HG03378 (cell line): Measurements from ENCODE around the gene CARD10.

Experiments used
- ATAC-seq: cut with Tn5 transposase; IDR thresholded peaks from one replicate; pipeline ENCODE4 v1.9.1; 2021; ENCODE audit warnings: mild to moderate bottlenecking, moderate library complexity; ENCODE audit not compliant: unreplicated experiment

Gene CARD10

DNA sequence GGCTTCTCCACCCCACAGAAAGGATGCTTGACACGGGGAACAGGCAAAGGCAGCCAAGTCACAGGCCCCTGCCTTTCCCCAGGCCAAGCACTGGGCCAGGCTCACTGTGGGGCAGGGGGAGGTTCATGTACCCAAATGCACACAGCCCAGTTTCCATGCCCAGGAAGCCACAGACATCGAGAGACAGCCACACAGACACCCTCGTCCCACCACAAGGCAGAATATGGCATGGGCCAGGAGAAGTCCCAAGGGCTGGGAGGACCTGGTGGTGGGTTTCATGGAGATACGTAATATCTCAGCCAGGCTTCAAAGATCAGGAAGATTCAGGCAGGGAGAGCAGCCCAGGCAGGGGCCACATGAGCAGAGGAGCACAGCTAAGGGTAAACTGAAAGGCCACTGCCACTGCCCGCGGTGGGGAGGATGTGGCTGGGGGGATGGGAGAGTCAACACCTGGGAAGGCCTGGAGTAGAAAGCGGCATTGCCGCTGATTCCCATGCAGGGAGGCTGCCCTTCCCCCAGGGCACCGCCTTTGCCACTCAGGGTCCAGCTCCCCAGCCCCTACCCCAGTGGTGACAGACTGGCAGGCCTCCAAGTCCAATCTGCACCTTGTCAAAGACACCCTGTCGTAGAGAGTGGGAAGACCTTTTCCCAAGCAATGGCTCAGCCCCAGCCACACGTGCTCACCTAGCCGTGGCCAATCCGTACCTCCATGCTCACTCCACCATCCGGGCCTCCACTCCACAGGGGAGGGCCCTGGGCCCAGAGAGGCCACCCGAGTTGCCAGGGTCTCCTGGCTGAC lies 30.7 kb downstream of the CARD10 start:
- ATAC-seq: no peak

GRCh38 chr22:37487571-37487970 lies 31.6 kb downstream of the CARD10 start:
- no peak for ATAC-seq

DNA sequence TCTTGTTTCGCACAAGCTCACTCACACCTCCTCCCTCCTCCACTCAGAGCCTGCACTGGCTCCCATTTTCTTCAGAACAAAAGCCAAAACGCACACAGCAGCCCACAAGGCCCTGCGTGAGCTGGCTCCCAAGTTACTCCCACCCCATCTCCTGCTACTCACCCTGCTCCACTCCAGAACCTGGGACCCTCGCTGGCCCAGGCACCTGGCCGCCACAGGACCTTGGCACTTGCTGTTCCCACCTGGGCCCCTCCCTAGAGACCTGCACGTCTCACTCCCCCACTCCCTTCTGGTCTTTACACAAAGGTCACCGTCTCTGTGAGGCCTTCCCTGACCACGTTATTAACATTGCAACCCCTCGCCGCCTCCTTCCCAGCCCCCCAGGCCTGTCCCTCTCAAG lies 32.1 kb downstream of the CARD10 start:
- no peak for ATAC-seq

- ATAC-seq: peak; percentile 36
These were observed 32.9 kb downstream of the CARD10 start, which contains the start of gene MFNG for GRCh38 chr22:37486224-37486845. MFNG (minus strand) TSS chr22:37486384; CDS start chr22:37486177, 207 bp downstream.

GRCh38 chr22:37485395-37486223 lies 33.6 kb downstream of the CARD10 start:
- no peak for ATAC-seq

DNA sequence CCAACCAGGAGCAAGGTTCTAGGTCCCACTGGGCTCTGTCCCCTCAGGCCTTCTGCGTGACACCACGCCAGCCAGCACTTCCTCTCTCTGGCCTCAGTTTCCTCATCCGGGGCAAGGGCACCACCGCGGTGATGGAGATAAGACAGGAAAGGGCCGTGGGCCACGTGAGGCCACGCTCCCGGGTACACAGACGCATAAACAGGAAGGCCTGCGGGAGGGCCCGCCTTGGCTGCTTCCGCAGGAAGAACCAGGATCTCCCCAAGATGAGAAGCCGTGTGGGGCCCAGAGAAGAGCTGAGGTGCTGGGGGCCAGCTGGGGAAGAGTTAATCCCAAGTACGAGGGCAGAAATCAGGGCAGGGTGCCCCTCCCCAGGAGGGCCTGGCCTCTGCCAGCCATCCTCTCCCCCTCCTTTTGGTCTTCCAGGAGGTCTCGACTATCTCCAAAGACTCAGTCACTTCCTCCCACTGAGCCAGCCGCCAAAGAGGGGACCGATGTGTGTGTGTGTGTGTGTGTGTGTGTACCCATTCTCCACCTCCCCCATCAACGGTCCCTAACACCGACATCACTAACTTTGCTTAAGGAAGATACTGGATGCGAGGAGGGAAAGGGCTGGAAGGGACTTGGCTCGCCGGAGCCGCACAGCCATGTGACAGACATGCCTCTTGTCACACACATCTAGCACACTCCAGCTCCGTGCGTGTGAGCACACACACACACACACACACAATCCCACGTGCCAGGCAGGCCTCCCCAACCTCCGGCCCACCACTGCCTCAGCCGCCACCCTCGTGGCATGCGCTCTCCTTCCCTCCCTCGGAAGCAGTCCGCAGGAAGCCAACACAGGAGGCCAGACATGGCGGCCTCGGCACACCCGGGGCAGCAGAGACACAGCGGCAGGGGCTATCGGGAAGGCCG lies 34.5 kb downstream of the CARD10 start:
- ATAC-seq: no peak

DNA sequence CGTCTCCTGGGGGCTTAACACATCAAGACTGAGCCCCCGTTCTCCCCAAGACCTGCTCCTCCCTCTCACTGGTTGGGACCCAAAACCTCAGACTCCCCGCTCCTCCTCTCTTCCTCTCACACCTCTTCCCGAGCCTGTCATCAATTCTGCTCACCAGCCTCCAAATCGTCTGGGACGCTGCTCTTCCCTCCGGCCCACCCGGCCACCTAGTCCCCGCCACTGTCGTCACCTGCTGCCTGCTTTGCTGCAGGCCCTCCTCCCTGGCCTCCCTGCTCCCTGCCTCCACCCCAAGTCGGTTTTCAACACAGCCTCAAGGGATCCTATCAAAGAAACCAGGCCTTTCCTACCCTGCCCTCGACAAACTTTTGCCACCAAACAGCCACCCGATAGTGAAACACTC lies 36.2 kb downstream of the CARD10 start:
- ATAC-seq: no peak

GRCh38 chr22:37482244-37482643 lies 37.0 kb downstream of the CARD10 start:
- no peak for ATAC-seq

GRCh38 chr22:37481347-37481907 lies 37.8 kb downstream of the CARD10 start:
- no peak for ATAC-seq

- ATAC-seq: no peak
These were observed 38.5 kb downstream of the CARD10 start for GRCh38 chr22:37480387-37481346.

DNA sequence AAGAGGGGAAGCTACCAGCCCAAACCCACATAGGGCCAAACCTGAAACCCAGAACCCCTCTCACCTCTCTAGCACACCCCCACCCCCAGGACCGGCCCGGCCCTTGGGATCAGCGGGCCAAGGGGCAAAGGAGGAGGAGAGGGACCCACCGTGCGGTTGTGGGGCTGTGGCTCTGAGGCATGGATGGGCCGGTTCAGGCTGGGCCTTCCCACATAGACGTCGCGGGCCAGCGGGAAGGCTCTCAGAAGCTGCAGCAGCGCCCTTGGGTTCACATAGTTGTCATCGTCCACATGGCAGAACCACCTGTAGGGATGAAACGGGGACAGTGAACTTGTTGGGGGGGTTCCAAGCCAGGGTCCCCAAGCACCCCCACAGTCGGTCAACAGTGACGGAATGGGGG lies 40.0 kb downstream of the CARD10 start:
- ATAC-seq: no peak

DNA sequence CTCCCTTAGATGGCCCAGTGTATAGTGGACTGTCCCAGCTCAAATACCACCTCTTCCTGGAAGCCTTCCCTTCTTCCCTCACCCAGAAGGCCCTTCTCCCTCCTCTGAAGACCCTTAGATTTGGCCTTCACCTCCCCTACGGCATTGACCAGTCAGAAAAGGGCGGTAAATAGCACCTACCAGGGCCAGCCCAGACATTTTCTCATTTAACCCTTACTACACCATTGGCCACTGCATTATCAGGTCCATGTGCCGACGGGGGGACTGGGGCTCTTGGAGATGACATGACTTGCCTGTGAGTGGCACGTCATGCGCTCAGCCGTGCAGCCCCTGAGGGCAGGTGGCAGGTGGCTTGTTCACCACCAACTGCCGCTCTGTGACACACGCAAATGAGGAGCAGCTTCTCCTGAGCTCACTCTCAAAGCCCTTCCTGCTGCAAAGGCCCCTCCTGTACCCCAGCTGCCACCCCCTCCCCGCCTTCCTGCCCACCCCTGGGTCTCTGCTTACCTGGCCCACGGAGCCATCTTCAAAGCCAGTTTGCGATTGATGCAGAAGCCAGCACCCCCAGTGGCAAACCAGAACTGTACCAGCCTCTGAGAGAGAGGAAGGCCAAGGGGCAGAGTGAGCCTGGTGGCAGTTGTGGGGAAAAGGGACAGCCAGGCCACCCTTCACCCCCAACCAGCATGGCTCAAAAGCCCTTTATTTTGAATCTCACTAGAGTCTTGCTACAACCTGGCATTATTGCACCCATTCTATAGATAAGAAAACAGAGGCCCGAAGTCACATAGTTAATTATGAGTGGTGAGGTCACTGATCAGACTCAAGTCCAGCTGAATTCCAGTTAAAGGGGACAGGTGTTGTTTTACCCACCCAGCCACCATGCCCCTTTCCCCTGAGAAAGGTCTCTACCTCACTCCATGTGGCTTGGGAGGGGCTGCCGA lies 42.6 kb downstream of the CARD10 start:
- no peak for ATAC-seq

- ATAC-seq: no peak
These were observed 44.6 kb downstream of the CARD10 start for GRCh38 chr22:37474447-37475090.

- no peak for ATAC-seq
These were observed 45.7 kb downstream of the CARD10 start for GRCh38 chr22:37473437-37473946.

DNA sequence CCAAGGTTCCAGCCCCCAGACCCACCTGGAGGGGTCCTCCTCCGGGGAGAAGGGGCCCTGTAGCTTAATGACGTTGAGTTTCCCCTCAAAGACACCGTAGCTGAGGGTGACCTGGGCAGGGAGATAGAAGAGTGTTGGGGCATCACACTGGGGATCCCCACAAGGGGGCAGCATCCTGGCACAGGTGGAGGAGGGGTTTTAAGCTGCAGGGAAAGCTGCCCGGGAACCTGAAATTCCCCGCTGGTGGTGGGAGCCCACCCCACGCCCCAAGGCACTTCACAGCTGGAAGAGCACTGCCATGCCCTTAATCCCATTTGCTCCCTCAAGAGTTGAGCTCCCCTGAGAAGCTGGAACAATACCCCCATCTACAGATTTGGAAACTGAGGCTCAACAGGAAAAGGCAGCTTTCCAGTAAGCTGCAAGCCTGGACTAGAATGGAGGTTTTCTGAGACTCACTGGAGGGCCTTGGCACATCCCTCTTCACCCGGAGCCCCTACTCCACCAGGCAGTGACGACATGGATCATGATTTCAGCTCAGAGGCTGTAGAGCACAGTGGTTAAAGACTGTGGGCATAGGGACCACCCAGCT lies 46.7 kb downstream of the CARD10 start:
- ATAC-seq: no peak

DNA sequence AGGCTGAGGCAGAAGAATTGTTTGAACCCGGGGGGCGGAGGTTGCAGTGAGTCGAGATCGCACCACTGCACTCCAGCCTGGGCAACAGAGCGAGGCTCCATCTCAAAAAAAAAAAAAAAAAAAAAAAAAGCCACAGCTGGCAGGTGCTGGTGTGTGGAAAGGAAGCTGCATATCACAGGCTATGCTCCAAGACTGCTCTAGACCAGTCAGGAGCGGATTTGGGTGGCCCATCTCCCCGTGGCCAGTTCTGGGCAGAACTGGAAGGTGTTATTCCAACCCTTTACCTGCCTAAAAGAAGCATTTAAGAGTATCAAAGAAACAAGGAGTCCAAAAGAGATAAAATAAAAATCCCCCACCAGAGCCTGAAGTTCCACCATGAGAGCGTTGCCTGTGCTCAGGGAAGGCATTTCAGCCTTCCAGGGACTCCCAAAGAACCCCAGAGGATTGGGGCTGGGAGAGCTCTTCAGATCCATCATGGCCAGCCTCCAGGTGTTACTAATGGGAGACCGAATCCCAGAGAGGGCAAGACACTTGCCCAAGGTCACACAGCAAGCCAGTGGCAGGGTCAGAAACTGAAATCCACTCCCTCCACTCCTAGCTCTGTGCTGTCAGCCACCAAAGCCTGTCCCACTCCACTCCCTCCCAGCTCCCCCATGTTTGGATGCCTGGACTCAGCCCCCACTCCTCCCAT lies 47.3 kb downstream of the CARD10 start:
- ATAC-seq: no peak
